HL-60 (cell line): Measurements from ENCODE around the gene DVL3.

Experiments
- CTCF ChIP-seq: IDR thresholded peaks from one replicate; pipeline ENCODE4 v1.5.1; 2011; ENCODE audit warnings: low read length, control low read depth, inconsistent platforms; ENCODE audit not compliant: insufficient read depth
- GABPA ChIP-seq: IDR thresholded peaks from 2 replicates; pipeline ENCODE4 v1.6.1; 2012; ENCODE audit warnings: low read depth
- POLR2AphosphoS5 ChIP-seq: IDR thresholded peaks from 2 replicates; pipeline ENCODE4 v1.6.1; 2012; ENCODE audit warnings: low read depth
- REST ChIP-seq: IDR thresholded peaks from 2 replicates; pipeline ENCODE4 v1.6.1; 2012; ENCODE audit warnings: low read depth; ENCODE audit not compliant: insufficient replicate concordance
- SPI1 ChIP-seq: IDR thresholded peaks from 2 replicates; pipeline ENCODE4 v1.6.1; 2012; ENCODE audit warnings: low read depth, mild to moderate bottlenecking, borderline replicate concordance

- TF ChIP-seq CTCF: no peak
- TF ChIP-seq POLR2AphosphoS5: no peak
- no peak for TF ChIP-seq GABPA
- TF ChIP-seq REST: no peak
- TF ChIP-seq SPI1: no peak
These were observed 37.7 kb downstream of the DVL3 start for GRCh38 chr3:184192889-184193288.
